GM12874 (cell line): ENCODE results near the gene KATNBL1.

ENCODE experiments used
- CTCF ChIP-seq: IDR thresholded peaks from 2 replicates; pipeline ENCODE4 v1.5.1; 2011; ENCODE audit warnings: low read depth, mild to moderate bottlenecking, control low read depth, low read length, moderate library complexity; ENCODE audit not compliant: insufficient read depth

Gene KATNBL1

GRCh38 chr15:34217587-34218225 is 7.8 kb upstream of the KATNBL1 start:
- TF ChIP-seq CTCF, result no peak

GRCh38 chr15:34216527-34217270 is 6.8 kb upstream of the KATNBL1 start:
- no peak for TF ChIP-seq CTCF

GRCh38 chr15:34214135-34214534 is 4.2 kb upstream of the KATNBL1 start:
- TF ChIP-seq CTCF, result no peak

GRCh38 chr15:34213690-34214089 is 3.8 kb upstream of the KATNBL1 start:
- no peak for TF ChIP-seq CTCF

GRCh38 chr15:34206011-34206410 is 3.9 kb downstream of the KATNBL1 start:
- TF ChIP-seq CTCF, result no peak

- TF ChIP-seq CTCF, result no peak
These were observed 6.0 kb downstream of the KATNBL1 start for GRCh38 chr15:34203936-34204335.

GRCh38 chr15:34203305-34203704 is 6.6 kb downstream of the KATNBL1 start:
- no peak for TF ChIP-seq CTCF
